CD4-positive, alpha-beta memory T cell (primary cell): Measurements from ENCODE around the gene INPP4A. TPM values are rescaled to one million over a fixed set of nuclear protein-coding genes. Genes with fewer than 3 reads are reported as not detected.

Source experiments
- CTCF ChIA-PET: fragments of 350-600 bp; sonication (Branson Sonifier 250); formaldehyde crosslinking; loops from one replicate; lab custom pipeline; 2021; ENCODE audit warnings: inconsistent platforms; ENCODE audit not compliant: partially characterized antibody; lab: Charles Lee
- POLR2A ChIA-PET: fragments of 350-600 bp; sonication (Branson Sonifier 250); formaldehyde crosslinking; loops from one replicate; lab custom pipeline; 2021; ENCODE audit not compliant: partially characterized antibody; lab: Charles Lee
- DNase-seq, 5 donors: peaks; one replicate each; pipeline versions ENCODE4 v3.0.0 to v3.0.0-alpha.2; 2020 to 2022; ENCODE audit warnings: mixed read lengths in 1 of 5
- H3K27ac ChIP-seq: one replicate; pipeline ENCODE4 v1.7.0; 2013; ENCODE audit warnings: low read depth, low read length
- H3K27me3 ChIP-seq: 2 replicates; pipeline ENCODE4 v1.7.0; 2013; ENCODE audit warnings: mild to moderate bottlenecking, low read length, moderate library complexity; ENCODE audit not compliant: insufficient read depth
- H3K36me3 ChIP-seq: 2 replicates; pipeline ENCODE4 v1.7.0; 2013; ENCODE audit warnings: mild to moderate bottlenecking, low read length, moderate library complexity; ENCODE audit not compliant: insufficient read depth
- H3K4me1 ChIP-seq: 2 replicates; pipeline ENCODE4 v1.7.0; 2013; ENCODE audit warnings: mild to moderate bottlenecking, low read length, moderate library complexity; ENCODE audit not compliant: insufficient read depth
- H3K4me3 ChIP-seq, 2 donors: one replicate each; pipeline ENCODE4 v1.7.0; 2013; ENCODE audit warnings: low read length in 2 of 2, mild to moderate bottlenecking in 1 of 2
- H3K9me3 ChIP-seq, 2 donors: one replicate each; pipeline ENCODE4 v1.7.0; 2013; ENCODE audit warnings: low read length in 2 of 2, control low read depth in 1 of 2; ENCODE audit not compliant: control insufficient read depth in 1 of 2
- H3K27ac Mint-ChIP-seq, 7 donors: one replicate each; pipeline ENCODE4 v1.8.0; 2020 to 2021; ENCODE audit warnings: mixed read lengths in 7 of 7, mild to moderate bottlenecking in 6 of 7, inconsistent platforms in 3 of 7, moderate library complexity in 3 of 7
- H3K27me3 Mint-ChIP-seq, 2 donors: one replicate each; pipeline ENCODE4 v1.8.0; 2020 to 2021; ENCODE audit warnings: mixed read lengths in 2 of 2
- H3K36me3 Mint-ChIP-seq, 2 donors: one replicate each; pipeline ENCODE4 v1.8.0; 2020 to 2021; ENCODE audit warnings: mixed read lengths in 2 of 2, inconsistent platforms in 1 of 2, mild to moderate bottlenecking in 1 of 2
- H3K4me1 Mint-ChIP-seq, 4 donors: one replicate each; pipeline ENCODE4 v1.8.0; 2020 to 2021; ENCODE audit warnings: mixed read lengths in 4 of 4, mild to moderate bottlenecking in 1 of 4
- H3K4me3 Mint-ChIP-seq, 8 donors: one replicate each; pipeline ENCODE4 v1.8.0; 2020 to 2021; ENCODE audit warnings: mixed read lengths in 8 of 8, mild to moderate bottlenecking in 7 of 8, moderate library complexity in 6 of 8, inconsistent platforms in 3 of 8
- H3K9me3 Mint-ChIP-seq, 8 donors: one replicate each; pipeline ENCODE4 v1.8.0; 2020 to 2021; ENCODE audit warnings: mixed read lengths in 8 of 8, mild to moderate bottlenecking in 5 of 8, inconsistent platforms in 3 of 8, moderate library complexity in 1 of 8
- intact Hi-C: fragments of 100-400 bp; cut with micrococcal nuclease; formaldehyde crosslinking; loops from one replicate; pipeline ENCODE4 v1.15.1; 2023
- polyA plus RNA-seq, 2 donors: library from polyadenylated mRNA; unstranded; fragments of 300-500 nt; fragmentation: Illumina TruSeq; gene quantifications; one replicate each; pipeline ENCODE4 v1.2.3, GENCODE V29; 2021
- total RNA-seq, 2 experiments: library from RNA; stranded (reverse); gene quantifications; one replicate each; pipeline ENCODE4 v1.2.3, GENCODE V29; 2021

INPP4A gene
- total and polyA plus RNA-seq, 4 experiments from 2014 or later: 30.5 to 133 (median 91.9) TPM

GRCh38 chr2:98543214-98543613, 98.6 kb downstream of the INPP4A start:
- intact Hi-C loops: no loop called here
- POLR2A ChIA-PET: no interaction called here
- no peak overlapping the region for H3K4me3 ChIP-seq
- CTCF ChIA-PET: interaction anchor here (2.3 kb wide), 1 partner anchor 130 kb away, joined by 9 read pairs; no protein-coding TSS in a partner anchor
- H3K27me3 ChIP-seq: no peaks in the 10 kb centered on the region
- no peak overlapping the region for H3K27ac ChIP-seq
- DNase-seq: no peak
- peaks cover 15% of the 10 kb centered on the region for H3K4me1 ChIP-seq
- Mint-ChIP-seq H3K36me3 (peaks cover 86 to 89% of the 10 kb centered on the region in 2 donors), H3K27me3 (no peaks in the 10 kb centered on the region), H3K27ac (peak overlapping the region in 1 of 7 donors; percentile 51), H3K4me1 (peaks cover 16 to 30% (median 19%) of the 10 kb centered on the region in 4 donors), H3K4me3 (no peak overlapping the region), H3K9me3 (no peaks in the 10 kb centered on the region)
- no peaks in the 10 kb centered on the region for H3K9me3 ChIP-seq
- H3K36me3 ChIP-seq: peaks cover 71% of the 10 kb centered on the region

GRCh38 chr2:98543842-98544241, 99.2 kb downstream of the INPP4A start:
- no peaks in the 10 kb centered on the region for H3K27me3 Mint-ChIP-seq
- H3K9me3 Mint-ChIP-seq: no peaks in the 10 kb centered on the region

GRCh38 chr2:98545591-98545990, 100.9 kb downstream of the INPP4A start:
- H3K4me3 Mint-ChIP-seq: no peak overlapping the region
- no peaks in the 10 kb centered on the region for H3K9me3 Mint-ChIP-seq
- H3K36me3 Mint-ChIP-seq: peaks cover 65 to 81% of the 10 kb centered on the region in 2 donors
- Histone ChIP-seq H3K27ac (no peak overlapping the region), H3K27me3 (no peaks in the 10 kb centered on the region), H3K9me3 (no peaks in the 10 kb centered on the region), H3K4me3 (no peak overlapping the region), H3K36me3 (peaks cover 50% of the 10 kb centered on the region), H3K4me1 (peaks cover 32% of the 10 kb centered on the region)
- DNase-seq: no peak
- peaks cover 21 to 47% (median 30%) of the 10 kb centered on the region in 4 donors for H3K4me1 Mint-ChIP-seq
- CTCF ChIA-PET: interaction anchor here (1.1 to 1.4 kb wide), 2 partner anchors 23 to 134 kb away, joined by 3 to 5 read pairs; no protein-coding TSS in a partner anchor
- H3K27ac Mint-ChIP-seq: peak overlapping the region in 1 of 7 donors; percentile 36
- POLR2A ChIA-PET: no interaction called here
- no peaks in the 10 kb centered on the region for H3K27me3 Mint-ChIP-seq
- intact Hi-C loops: no loop called here

More at GRCh38 chr2:98543842-98544241, 99.2 kb downstream of the INPP4A start:
- Mint-ChIP-seq H3K4me3 (no peak overlapping the region), H3K4me1 (peaks cover 17 to 34% (median 21%) of the 10 kb centered on the region in 4 donors), H3K27ac (peak overlapping the region in 2 of 7 donors; percentile 18 to 78), H3K36me3 (peaks cover 82 to 87% of the 10 kb centered on the region in 2 donors)
- H3K9me3 ChIP-seq: no peaks in the 10 kb centered on the region
- no peak overlapping the region for H3K27ac ChIP-seq
- ChIA-PET CTCF (interaction anchor here (2.3 kb wide), 1 partner anchor 131 kb away, joined by 9 read pairs; no protein-coding TSS in a partner anchor), POLR2A (no interaction called here)
- no peak overlapping the region for H3K4me3 ChIP-seq
- H3K4me1 ChIP-seq: peaks cover 21% of the 10 kb centered on the region
- no peaks in the 10 kb centered on the region for H3K27me3 ChIP-seq
- no peak for DNase-seq
- peaks cover 64% of the 10 kb centered on the region for H3K36me3 ChIP-seq
- intact Hi-C loops: no loop called here

- Mint-ChIP-seq H3K36me3 (peaks cover 63 to 83% of the 10 kb centered on the region in 2 donors), H3K27ac (peak overlapping the region in 3 of 7 donors; percentile 37 to 75 (median 46)), H3K4me1 (peaks cover 24 to 53% (median 35%) of the 10 kb centered on the region in 4 donors), H3K9me3 (no peaks in the 10 kb centered on the region), H3K27me3 (no peaks in the 10 kb centered on the region), H3K4me3 (peak overlapping the region in 1 of 8 donors; percentile 42)
- peaks cover 49% of the 10 kb centered on the region for H3K36me3 ChIP-seq
- H3K4me1 ChIP-seq: peaks cover 38% of the 10 kb centered on the region
- ChIA-PET POLR2A (no interaction called here), CTCF (interaction anchor here (1.1 to 1.4 kb wide), 2 partner anchors 23 to 134 kb away, joined by 3 to 5 read pairs; no protein-coding TSS in a partner anchor)
- H3K27ac ChIP-seq: no peak overlapping the region
- H3K27me3 ChIP-seq: no peaks in the 10 kb centered on the region
- H3K4me3 ChIP-seq: no peak overlapping the region
- no peaks in the 10 kb centered on the region for H3K9me3 ChIP-seq
- intact Hi-C loops: no loop called here
- no peak for DNase-seq
Observed at GRCh38 chr2:98546186-98546585, 101.5 kb downstream of the INPP4A start.

- ChIA-PET CTCF (interaction anchor here (1.4 kb wide), 1 partner anchor 135 kb away, joined by 5 read pairs; no protein-coding TSS in a partner anchor), POLR2A (no interaction called here)
- DNase-seq: no peak
- Histone ChIP-seq H3K4me1 (peaks cover 41% of the 10 kb centered on the region), H3K9me3 (no peaks in the 10 kb centered on the region), H3K27ac (no peak overlapping the region), H3K27me3 (no peaks in the 10 kb centered on the region), H3K4me3 (no peak overlapping the region), H3K36me3 (peaks cover 56% of the 10 kb centered on the region)
- H3K9me3 Mint-ChIP-seq: no peaks in the 10 kb centered on the region
- intact Hi-C loops: no loop called here
- H3K36me3 Mint-ChIP-seq: peaks cover 65 to 87% of the 10 kb centered on the region in 2 donors
- peak overlapping the region in 3 of 8 donors; percentile 6 to 17 (median 9) for H3K4me3 Mint-ChIP-seq
- H3K27ac Mint-ChIP-seq: peak overlapping the region; percentile 10 to 87 (median 74)
- no peaks in the 10 kb centered on the region for H3K27me3 Mint-ChIP-seq
- peaks cover 23 to 61% (median 37%) of the 10 kb centered on the region in 4 donors for H3K4me1 Mint-ChIP-seq
Observed at GRCh38 chr2:98547092-98547790, 102.6 kb downstream of the INPP4A start.

- CTCF ChIA-PET: no interaction called here
- H3K27me3 Mint-ChIP-seq: no peaks in the 10 kb centered on the region
- peak overlapping the region; percentile 64 to 80 (median 71) for H3K27ac Mint-ChIP-seq
- H3K4me3 Mint-ChIP-seq: peak overlapping the region in 1 of 8 donors; percentile 40
- peaks cover 26 to 65% (median 37%) of the 10 kb centered on the region in 4 donors for H3K4me1 Mint-ChIP-seq
- peaks cover 63 to 86% of the 10 kb centered on the region in 2 donors for H3K36me3 Mint-ChIP-seq
- intact Hi-C loops: no loop called here
- H3K4me3 ChIP-seq: no peak overlapping the region
- H3K36me3 ChIP-seq: peaks cover 64% of the 10 kb centered on the region
- DNase-seq: peak in 1 of 5 donors; percentile 10
- peaks cover 41% of the 10 kb centered on the region for H3K4me1 ChIP-seq
- H3K27ac ChIP-seq: peak overlapping the region; percentile 8
- POLR2A ChIA-PET: no interaction called here
- H3K27me3 ChIP-seq: no peaks in the 10 kb centered on the region
- H3K9me3 ChIP-seq: no peaks in the 10 kb centered on the region
- H3K9me3 Mint-ChIP-seq: no peaks in the 10 kb centered on the region
Observed at GRCh38 chr2:98548920-98549818, 104.5 kb downstream of the INPP4A start.
